GM12878 (cell line): ENCODE data around the gene MAD1L1. TPM values are rescaled to one million over a fixed set of nuclear protein-coding genes. Genes with fewer than 3 reads are reported as not detected.

Experiments used
- EGR1 ChIP-seq, 2 experiments: IDR thresholded peaks; 1 replicate in 1 of 2; 2 replicates in 1 of 2; pipeline ENCODE4 v1.6.1; 2011 to 2012; ENCODE audit warnings: low read depth in 2 of 2, low read length in 2 of 2, borderline replicate concordance in 1 of 2, mild to moderate bottlenecking in 1 of 2, moderate library complexity in 1 of 2
- IRF3 ChIP-seq: fragments of 450-650 bp; IDR thresholded peaks from 2 replicates; pipeline ENCODE4 v1.6.1; 2014; ENCODE audit warnings: mild to moderate bottlenecking
- MYB ChIP-seq: fragments of 150-350 bp; IDR thresholded peaks from 2 replicates; pipeline ENCODE4 v1.6.1; 2014; ENCODE audit warnings: mild to moderate bottlenecking, low read depth, low read length, borderline replicate concordance
- POLR2AphosphoS5 ChIP-seq: IDR thresholded peaks from 2 replicates; pipeline ENCODE4 v1.6.1; 2011; ENCODE audit warnings: mild to moderate bottlenecking, low read length, inconsistent platforms
- RB1 ChIP-seq: fragments of 450-650 bp; formaldehyde crosslinking; IDR thresholded peaks from 2 replicates; pipeline ENCODE4 v1.6.1; 2017; ENCODE audit warnings: mild to moderate bottlenecking, borderline replicate concordance
- SIN3A ChIP-seq: IDR thresholded peaks from 2 replicates; pipeline ENCODE4 v1.6.1; 2012; ENCODE audit warnings: low read depth, low read length, improper control_type of control experiment
- TCF3 ChIP-seq: IDR thresholded peaks from 2 replicates; pipeline ENCODE4 v1.6.1; 2012; ENCODE audit warnings: low read depth, mild to moderate bottlenecking, low read length, borderline replicate concordance; ENCODE audit not compliant: insufficient read depth
- TCF7 ChIP-seq: IDR thresholded peaks from 2 replicates; pipeline ENCODE4 v1.6.1; 2014; ENCODE audit warnings: antibody characterized with exemption, borderline replicate concordance
- ZNF687 ChIP-seq: fragments of 450-650 bp; IDR thresholded peaks from 2 replicates; pipeline ENCODE4 v1.6.1; 2017; ENCODE audit warnings: mild to moderate bottlenecking, moderate library complexity
- polyA plus RNA-seq, 11 experiments: library from polyadenylated mRNA; depleted of rRNA in 4 of 11; unstranded in 6 of 11; stranded (reverse) in 5 of 11; fragments of >200 nt; fragmentation: Nextera tagmentation in 4 of 11; fragmentation: Illumina TruSeq in 1 of 11; extraction: Ambion mirVana in 4 of 11; extraction: Trizol in 1 of 11; gene quantifications; 1 replicate in 1 of 11; 2 replicates in 10 of 11; pipeline versions ENCODE4 v1.2.1 to v1.2.3, GENCODE V29; 2011 to 2016; ENCODE audit warnings: inconsistent platforms in 2 of 11, missing spikeins in 2 of 11, low read depth in 1 of 11
- total RNA-seq, 4 experiments: library from RNA; depleted of rRNA in 3 of 4; stranded (reverse); fragments of >200 nt in 3 of 4; fragmentation: Illumina TruSeq in 1 of 4; extraction: Trizol in 1 of 4; gene quantifications; 2 replicates each; pipeline versions ENCODE4 v1.2.1 to v1.2.3, GENCODE V29; 2013 to 2021

The MAD1L1 gene
- total and polyA plus RNA-seq, 10 of the 15 experiments (the other 5 are each of a cell fraction or from before 2014, with no cell fraction given): 2.2 to 76.8 (median 38.3) TPM

GRCh38 chr7:2069472-2069860, 163.3 kb downstream of the MAD1L1 start (continued):
- TF ChIP-seq POLR2AphosphoS5: no peak
- TF ChIP-seq MYB: no peak
- no peak for TF ChIP-seq RB1
- no peak for TF ChIP-seq EGR1 (IDR thresholded peaks at IDR 0.05; ENCODE audit: borderline replicate concordance in 1 of 2, low read depth in 2 of 2, low read length in 2 of 2)
- TF ChIP-seq SIN3A: no peak
- no peak for TF ChIP-seq ZNF687
- TF ChIP-seq TCF7: no peak
- TF ChIP-seq TCF3: no peak
- no peak for TF ChIP-seq IRF3
